HG03097 (cell line): Measurements from ENCODE around the gene ANKRD39.
"Not testable (repeated sequence)": the region's sequence is repeated elsewhere in the genome, so short reads cannot be mapped to it uniquely, and the experiment has no call there.

Experiments used
- ATAC-seq: cut with Tn5 transposase; IDR thresholded peaks from one replicate; pipeline ENCODE4 v1.9.1; 2021; ENCODE audit not compliant: unreplicated experiment, low FRiP score

The ANKRD39 gene

GRCh38 chr2:96873651-96874096 is 15.9 kb upstream of the ANKRD39 start:
- ATAC-seq, result no peak

GRCh38 chr2:96872591-96873349 is 15.0 kb upstream of the ANKRD39 start:
- no peak for ATAC-seq

GRCh38 chr2:96870626-96871255 is 12.9 kb upstream of the ANKRD39 start:
- no peak for ATAC-seq

GRCh38 chr2:96869822-96870625 is 12.2 kb upstream of the ANKRD39 start, which contains the start of gene SEMA4C:
Gene SEMA4C (minus strand): TSS chr2:96870080. CDS start chr2:96867886, 2,194 bp downstream.
- no peak for ATAC-seq

- ATAC-seq, result no peak
Observed at GRCh38 chr2:96869281-96869821, 11.5 kb upstream of the ANKRD39 start.

- ATAC-seq, result peak; percentile 39
Observed at GRCh38 chr2:96868555-96869280, 10.9 kb upstream of the ANKRD39 start.

- ATAC-seq, result peak; percentile 8
Observed at GRCh38 chr2:96867756-96868554, 10.1 kb upstream of the ANKRD39 start.

- no peak for ATAC-seq
Observed at GRCh38 chr2:96866986-96867755, 9.4 kb upstream of the ANKRD39 start.

- ATAC-seq, result no peak
Observed at GRCh38 chr2:96866586-96866985, 8.8 kb upstream of the ANKRD39 start.

- ATAC-seq, result no peak
Observed at GRCh38 chr2:96866149-96866548, 8.3 kb upstream of the ANKRD39 start.

GRCh38 chr2:96865654-96866053 is 7.8 kb upstream of the ANKRD39 start:
- ATAC-seq, result no peak

- no peak for ATAC-seq
Observed at GRCh38 chr2:96864343-96865091, 6.7 kb upstream of the ANKRD39 start.

- ATAC-seq, result no peak
Observed at GRCh38 chr2:96863575-96864342, 5.9 kb upstream of the ANKRD39 start.

GRCh38 chr2:96863056-96863455 is 5.2 kb upstream of the ANKRD39 start:
- not testable (repeated sequence) for ATAC-seq

GRCh38 chr2:96861074-96861473 is 3.3 kb upstream of the ANKRD39 start:
- no peak for ATAC-seq

- no peak for ATAC-seq
Observed at GRCh38 chr2:96860065-96861029, 2.5 kb upstream of the ANKRD39 start.
